Mucosa of stomach (tissue), 1 donor: Measurements from ENCODE around the gene ABCA4.

ENCODE experiments used
- H3K27me3 ChIP-seq: one replicate; pipeline ENCODE4 v1.7.0; 2013; ENCODE audit warnings: mild to moderate bottlenecking, low read length; ENCODE audit not compliant: control insufficient read depth, insufficient read depth
- H3K36me3 ChIP-seq: one replicate; pipeline ENCODE4 v1.7.0; 2013; ENCODE audit warnings: low read length; ENCODE audit not compliant: control insufficient read depth, insufficient read depth
- H3K4me1 ChIP-seq: one replicate; pipeline ENCODE4 v1.7.0; 2013; ENCODE audit warnings: mild to moderate bottlenecking, low read length; ENCODE audit not compliant: control insufficient read depth, insufficient read depth
- H3K4me3 ChIP-seq: one replicate; pipeline ENCODE4 v1.7.0; 2013; ENCODE audit warnings: low read length
- H3K9ac ChIP-seq: one replicate; pipeline ENCODE4 v1.7.0; 2013; ENCODE audit warnings: mild to moderate bottlenecking, low read length, moderate library complexity
- H3K9me3 ChIP-seq: one replicate; pipeline ENCODE4 v1.7.0; 2013; ENCODE audit warnings: mild to moderate bottlenecking, low read length, moderate library complexity; ENCODE audit not compliant: control insufficient read depth
- donor health status: Pancreatic carcinoma.

Gene ABCA4

GRCh38 chr1:94110021-94110761 lies 10.8 kb downstream of the ABCA4 start:
- Histone ChIP-seq H3K4me3 (no peak overlapping the region), H3K9ac (no peak overlapping the region), H3K4me1 (no peaks in the 10 kb centered on the region), H3K36me3 (no peaks in the 10 kb centered on the region), H3K27me3 (peaks cover 18% of the 10 kb centered on the region), H3K9me3 (no peaks in the 10 kb centered on the region)

- Histone ChIP-seq H3K36me3 (no peaks in the 10 kb centered on the region), H3K27me3 (peaks cover 13% of the 10 kb centered on the region), H3K4me1 (no peaks in the 10 kb centered on the region), H3K9me3 (no peaks in the 10 kb centered on the region), H3K4me3 (no peak overlapping the region), H3K9ac (no peak overlapping the region)
Measured at GRCh38 chr1:94109478-94109877, 11.5 kb downstream of the ABCA4 start.

DNA sequence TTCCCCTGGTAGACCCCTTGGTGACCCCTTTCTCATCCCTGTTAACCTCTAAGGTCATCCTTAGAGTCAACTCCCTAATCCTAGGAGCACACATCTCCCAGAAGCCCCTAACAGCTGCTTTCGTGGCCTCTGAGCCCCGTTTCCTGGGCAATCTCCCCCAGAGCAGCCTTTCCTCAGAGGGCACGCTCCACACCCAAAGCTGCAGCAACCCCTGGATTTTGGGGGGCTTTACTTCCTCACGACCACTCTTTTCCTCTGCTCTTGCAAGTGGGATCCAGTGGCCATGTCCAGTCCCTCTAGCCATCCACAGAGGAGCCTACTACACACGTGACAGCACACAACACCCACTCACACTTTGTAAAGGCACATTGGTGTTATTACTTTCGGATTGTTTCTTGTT lies 13.8 kb downstream of the ABCA4 start:
- Histone ChIP-seq H3K4me3 (no peak overlapping the region), H3K9me3 (no peaks in the 10 kb centered on the region), H3K36me3 (no peaks in the 10 kb centered on the region), H3K9ac (no peak overlapping the region), H3K27me3 (peaks cover 13% of the 10 kb centered on the region), H3K4me1 (no peaks in the 10 kb centered on the region)

DNA sequence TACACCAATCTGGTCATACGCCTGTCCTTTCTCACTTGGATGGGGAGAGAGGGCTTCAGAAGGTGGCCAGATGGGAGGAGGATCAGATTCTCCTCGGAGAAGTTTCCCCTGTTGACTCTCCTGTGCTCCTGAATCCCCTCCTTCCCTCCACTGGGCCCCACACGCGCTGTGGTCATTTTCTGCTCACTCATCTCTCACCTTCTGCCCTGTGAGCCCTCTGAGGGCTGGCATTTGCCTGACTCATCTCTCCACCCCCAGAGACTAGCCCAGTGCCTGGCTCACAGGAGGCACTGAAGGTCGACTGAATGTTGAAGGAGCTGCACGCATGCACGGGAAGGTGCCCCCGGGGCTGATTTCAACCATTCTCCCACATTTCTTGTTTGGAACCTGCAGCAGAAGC lies 14.2 kb downstream of the ABCA4 start:
- H3K36me3 ChIP-seq, result no peaks in the 10 kb centered on the region
- H3K27me3 ChIP-seq, result peaks cover 13% of the 10 kb centered on the region
- H3K4me1 ChIP-seq, result no peaks in the 10 kb centered on the region
- no peak overlapping the region for H3K4me3 ChIP-seq
- H3K9ac ChIP-seq, result no peak overlapping the region
- H3K9me3 ChIP-seq, result no peaks in the 10 kb centered on the region

DNA sequence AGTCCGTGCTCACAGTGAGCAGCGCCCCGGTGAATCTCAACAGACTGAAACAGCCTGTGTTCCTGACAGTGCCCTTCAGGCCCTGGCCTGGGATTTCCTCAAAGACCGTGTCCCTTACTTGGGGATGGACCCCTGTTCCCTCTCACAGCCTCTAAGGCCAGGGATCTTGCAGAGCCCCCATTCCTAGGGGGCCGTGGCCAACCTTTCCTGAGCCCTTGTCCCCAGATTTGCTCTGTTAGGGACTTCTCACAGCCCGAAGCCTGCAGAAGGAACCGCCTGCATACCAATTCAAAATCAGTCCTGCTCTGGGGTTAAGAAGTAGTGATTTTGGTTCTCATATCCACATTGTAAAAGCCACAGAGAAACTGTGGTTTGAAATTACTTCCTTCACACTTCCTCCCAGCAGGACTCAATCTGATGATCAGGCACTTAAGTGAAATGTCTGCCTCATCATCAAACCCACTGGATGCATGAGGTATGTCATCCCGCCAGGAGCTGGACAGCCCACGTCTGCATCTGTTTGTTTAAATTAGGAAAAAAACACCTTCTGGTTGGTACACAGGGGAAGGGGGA lies 14.9 kb downstream of the ABCA4 start:
- Histone ChIP-seq H3K27me3 (peaks cover 13% of the 10 kb centered on the region), H3K9me3 (no peaks in the 10 kb centered on the region), H3K9ac (no peak overlapping the region), H3K4me1 (no peaks in the 10 kb centered on the region), H3K36me3 (no peaks in the 10 kb centered on the region), H3K4me3 (no peak overlapping the region)

DNA sequence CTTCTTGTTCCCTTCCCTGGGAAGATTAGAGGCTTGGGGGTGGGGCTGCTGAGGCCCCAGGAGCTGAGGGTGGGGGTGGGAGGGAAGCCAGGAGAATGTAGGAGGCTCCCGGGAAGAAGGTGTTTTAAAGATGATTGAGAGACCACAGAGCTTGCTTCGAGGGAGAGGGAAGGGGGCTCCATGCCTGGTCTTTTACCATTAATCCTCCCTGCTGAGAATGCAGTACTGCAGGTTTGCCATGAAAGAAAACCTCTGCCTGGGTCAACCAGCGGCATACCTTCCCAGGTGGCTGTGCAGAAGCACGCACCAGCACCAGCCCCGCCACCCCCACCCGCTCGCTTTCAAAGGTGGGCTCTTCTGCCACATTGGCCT lies 15.4 kb downstream of the ABCA4 start:
- no peaks in the 10 kb centered on the region for H3K4me1 ChIP-seq

DNA sequence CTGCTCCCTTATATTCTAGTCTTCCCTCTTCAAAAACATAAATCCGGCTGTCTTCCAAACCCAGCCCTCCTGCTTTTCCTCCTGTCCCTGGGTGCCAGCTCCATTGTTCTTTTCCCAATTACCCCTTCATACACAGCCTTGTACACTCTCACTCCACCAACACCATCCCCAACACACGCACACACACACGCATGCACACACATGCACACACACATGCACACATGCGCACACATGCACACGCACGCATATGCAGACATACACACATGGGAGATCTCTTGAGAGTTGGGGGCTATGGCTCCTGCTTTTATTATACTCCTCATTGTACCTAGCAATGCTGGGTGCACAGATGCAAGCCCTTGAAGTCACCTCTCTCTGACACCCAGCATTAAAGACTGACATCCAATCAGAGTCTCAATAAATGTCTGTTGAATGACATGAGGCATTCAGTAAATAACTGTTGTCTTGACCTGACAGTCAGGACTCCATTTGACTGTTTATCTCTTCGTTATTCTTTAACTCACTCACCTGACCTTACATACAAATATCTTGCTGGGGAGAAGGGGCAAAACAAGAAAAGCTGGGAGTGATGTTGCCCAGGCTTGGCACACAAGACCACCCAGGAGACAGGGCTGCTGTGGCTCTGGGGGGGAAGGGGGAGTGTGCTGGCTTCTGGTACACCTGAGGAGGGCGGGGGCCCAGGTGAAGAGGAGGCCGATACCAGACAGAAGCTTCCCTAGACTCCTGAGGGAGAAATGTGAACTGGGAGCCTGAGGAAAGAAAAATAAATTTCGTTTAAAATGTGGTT lies 16.0 kb downstream of the ABCA4 start:
- Histone ChIP-seq H3K9ac (no peak overlapping the region), H3K4me1 (no peaks in the 10 kb centered on the region), H3K27me3 (peaks cover 13% of the 10 kb centered on the region), H3K36me3 (no peaks in the 10 kb centered on the region), H3K4me3 (no peak overlapping the region), H3K9me3 (no peaks in the 10 kb centered on the region)

More for the DNA sequence above, 15.4 kb downstream of the ABCA4 start:
- no peaks in the 10 kb centered on the region for H3K9me3 ChIP-seq
- no peak overlapping the region for H3K4me3 ChIP-seq
- H3K36me3 ChIP-seq, result no peaks in the 10 kb centered on the region
- no peak overlapping the region for H3K9ac ChIP-seq
- H3K27me3 ChIP-seq, result peaks cover 13% of the 10 kb centered on the region

DNA sequence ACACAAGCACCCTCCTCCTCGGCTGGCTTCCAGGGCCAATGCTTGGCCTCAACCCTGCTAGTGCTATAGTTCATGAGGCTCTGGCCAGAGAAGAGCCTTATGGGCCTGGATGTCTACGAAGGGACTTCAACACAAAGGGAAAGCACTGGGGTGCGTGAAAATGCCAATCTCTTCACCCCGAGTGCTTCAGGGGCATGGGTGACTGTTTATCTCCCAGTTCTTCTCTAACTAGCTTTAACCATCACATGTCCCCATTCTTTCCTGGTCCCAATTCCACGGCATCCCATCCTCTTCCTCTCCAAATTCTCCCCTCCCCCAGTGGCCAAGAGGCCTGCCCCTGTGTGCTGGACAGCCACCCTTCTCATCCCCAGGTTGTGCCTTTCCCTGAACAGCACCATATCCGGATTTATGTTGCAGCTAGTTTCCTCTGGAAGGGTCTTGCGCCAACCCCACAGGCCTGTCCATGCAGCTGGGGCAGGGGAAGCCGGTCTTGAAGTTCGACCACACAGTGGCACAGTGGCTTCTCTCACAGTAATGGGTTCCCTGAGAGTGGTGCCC lies 16.7 kb downstream of the ABCA4 start:
- no peak overlapping the region for H3K4me3 ChIP-seq

GRCh38 chr1:94103608-94104007 lies 17.3 kb downstream of the ABCA4 start:
- Histone ChIP-seq H3K4me3 (no peak overlapping the region), H3K36me3 (no peaks in the 10 kb centered on the region), H3K4me1 (no peaks in the 10 kb centered on the region), H3K9me3 (no peaks in the 10 kb centered on the region), H3K27me3 (peaks cover 13% of the 10 kb centered on the region), H3K9ac (no peak overlapping the region)

More for the DNA sequence above, 16.7 kb downstream of the ABCA4 start:
- Histone ChIP-seq H3K9ac (no peak overlapping the region), H3K36me3 (no peaks in the 10 kb centered on the region), H3K9me3 (no peaks in the 10 kb centered on the region), H3K4me1 (no peaks in the 10 kb centered on the region), H3K27me3 (peaks cover 13% of the 10 kb centered on the region)

DNA sequence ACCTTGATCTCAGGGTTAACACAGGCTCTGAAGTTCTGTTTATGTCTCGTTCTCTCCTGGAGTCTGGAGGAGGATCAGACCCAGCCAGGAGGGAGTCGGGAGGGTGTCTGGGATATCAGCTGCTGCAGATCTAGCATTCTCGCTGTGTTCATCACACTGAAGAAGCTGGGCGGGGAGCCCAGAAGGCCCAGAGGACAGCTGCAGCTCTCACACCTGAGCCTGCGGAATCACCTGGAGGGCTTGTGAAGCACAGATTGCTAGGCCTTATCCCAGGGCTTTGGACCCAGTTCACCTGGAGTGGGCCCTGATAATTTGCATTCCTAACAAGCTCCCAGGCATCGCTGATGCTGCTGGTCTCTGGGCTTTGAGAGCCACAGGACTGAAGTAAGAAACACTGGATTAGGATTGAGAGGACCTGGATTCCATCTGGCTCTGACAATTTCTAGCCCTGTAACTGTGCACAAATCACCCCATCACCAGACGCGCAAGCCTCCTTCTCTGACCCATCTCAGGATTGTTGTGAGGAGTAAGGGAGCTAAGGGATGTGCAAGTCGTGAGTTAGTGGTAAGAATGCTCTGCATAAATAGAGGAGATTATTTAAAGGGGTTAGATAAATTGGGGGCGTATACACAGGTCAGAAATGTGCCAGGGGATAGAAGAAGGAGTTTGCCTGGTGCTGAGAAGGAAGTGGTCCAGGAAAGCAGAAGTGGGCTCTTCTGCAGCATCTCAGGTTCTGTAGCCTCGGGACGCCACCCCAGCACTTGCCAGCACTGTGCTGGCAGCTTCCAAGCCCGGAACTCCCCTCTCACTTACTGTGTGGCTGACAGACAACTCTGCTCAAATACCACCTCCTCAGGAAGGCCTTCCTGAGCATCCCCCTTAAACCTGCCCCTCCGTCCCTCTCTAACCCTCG lies 19.1 kb downstream of the ABCA4 start:
- H3K9me3 ChIP-seq, result no peaks in the 10 kb centered on the region
- no peaks in the 10 kb centered on the region for H3K4me1 ChIP-seq
- no peak overlapping the region for H3K9ac ChIP-seq
- no peaks in the 10 kb centered on the region for H3K36me3 ChIP-seq
- H3K27me3 ChIP-seq, result peaks cover 2% of the 10 kb centered on the region
- H3K4me3 ChIP-seq, result no peak overlapping the region

DNA sequence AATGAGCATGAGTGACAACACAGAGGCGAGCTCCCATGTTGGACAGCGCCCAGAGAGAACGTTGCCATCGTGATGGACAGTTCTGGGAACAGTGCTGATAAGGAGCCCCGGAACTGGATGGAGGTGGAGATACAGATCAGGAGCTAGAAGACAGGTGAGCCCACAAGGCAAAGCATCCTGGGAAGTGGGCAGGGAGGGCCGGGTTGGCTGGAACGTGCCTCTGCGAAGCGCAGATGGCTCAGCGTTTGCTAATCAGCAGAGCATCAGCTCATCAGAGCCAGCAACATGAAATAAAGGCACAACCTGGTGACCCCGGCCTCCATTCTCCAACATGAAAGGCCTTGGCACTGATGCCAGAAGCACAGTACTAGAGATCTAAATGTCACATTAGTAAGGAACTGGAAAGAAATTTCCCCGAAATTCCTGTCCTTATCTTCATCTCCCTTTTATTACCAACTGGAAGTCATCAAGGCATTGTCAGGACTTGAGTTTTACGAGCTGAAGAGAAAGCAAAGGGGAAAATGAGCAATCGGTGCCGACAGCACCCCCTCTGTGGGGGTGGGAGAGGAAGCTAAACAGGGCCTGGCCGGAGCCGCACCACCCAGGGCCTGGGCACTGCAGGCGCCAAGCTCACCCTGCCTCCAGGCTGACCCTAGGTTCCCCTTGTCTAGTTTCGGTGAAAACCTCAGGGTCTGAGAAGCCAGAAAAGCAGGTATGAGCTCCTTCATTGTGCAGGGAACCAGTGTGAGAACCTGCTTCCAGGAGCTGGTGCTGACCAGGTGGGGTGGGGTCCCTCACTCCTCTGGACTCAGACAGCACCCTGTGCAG lies 19.9 kb downstream of the ABCA4 start:
- H3K9me3 ChIP-seq, result no peaks in the 10 kb centered on the region
- H3K4me3 ChIP-seq, result no peak overlapping the region
- H3K9ac ChIP-seq, result no peak overlapping the region
- H3K27me3 ChIP-seq, result no peaks in the 10 kb centered on the region
- no peaks in the 10 kb centered on the region for H3K36me3 ChIP-seq
- peaks cover 6% of the 10 kb centered on the region for H3K4me1 ChIP-seq
